HepG2 (cell line): Measurements from ENCODE around the gene TSTD1. TPM values are rescaled to one million over a fixed set of nuclear protein-coding genes. Genes with fewer than 3 reads are reported as not detected.

Source experiments
- ATF4 ChIP-seq, 2 experiments: fragments of 450-650 bp in 1 of 2; sonication (generic) in 1 of 2; formaldehyde crosslinking; IDR thresholded peaks; 2 replicates each; pipeline versions ENCODE4 v1.5.0 to v1.8.0; 2020 to 2022; ENCODE audit warnings: mild to moderate bottlenecking in 1 of 2, missing genetic modification reagents in 1 of 2
- CENPX ChIP-seq: sonication (generic); formaldehyde crosslinking; IDR thresholded peaks from 2 replicates; pipeline ENCODE4 v1.9.0; 2021; ENCODE audit warnings: mild to moderate bottlenecking, missing genetic modification reagents, moderate library complexity
- DMAP1 ChIP-seq: IDR thresholded peaks from 2 replicates; pipeline ENCODE4 v1.6.1; 2016
- FLYWCH1 ChIP-seq: sonication (generic); formaldehyde crosslinking; IDR thresholded peaks from 2 replicates; pipeline ENCODE4 v1.8.1; 2023; ENCODE audit warnings: mild to moderate bottlenecking, missing genetic modification reagents
- HNRNPL ChIP-seq: fragments of 200-400 bp; formaldehyde crosslinking; IDR thresholded peaks from 2 replicates; pipeline ENCODE4 v1.6.1; 2017; ENCODE audit warnings: mild to moderate bottlenecking, low read depth, low read length
- HOXD1 ChIP-seq: sonication (generic); formaldehyde crosslinking; IDR thresholded peaks from 2 replicates; pipeline ENCODE4 v1.5.0; 2020; ENCODE audit warnings: missing genetic modification reagents
- NCOR1 ChIP-seq: fragments of 200-600 bp; sonication (generic); IDR thresholded peaks from 2 replicates; pipeline ENCODE4 v1.7.0; 2017; ENCODE audit warnings: antibody characterized with exemption, low read length, borderline replicate concordance
- NFKB2 ChIP-seq: sonication (generic); formaldehyde crosslinking; IDR thresholded peaks from 2 replicates; pipeline ENCODE4 v1.4.0; 2020; ENCODE audit warnings: missing genetic modification reagents, borderline replicate concordance
- NPAS2 ChIP-seq: sonication (generic); formaldehyde crosslinking; IDR thresholded peaks from 2 replicates; pipeline ENCODE4 v1.8.0; 2022; ENCODE audit warnings: mild to moderate bottlenecking, missing genetic modification reagents, borderline replicate concordance
- NR1H2 ChIP-seq: sonication (generic); formaldehyde crosslinking; IDR thresholded peaks from 2 replicates; pipeline ENCODE4 v1.8.1; 2022; ENCODE audit warnings: low read depth, missing genetic modification reagents, borderline replicate concordance
- PHF8 ChIP-seq: sonication (generic); formaldehyde crosslinking; IDR thresholded peaks from 2 replicates; pipeline ENCODE4 v1.5.0; 2020; ENCODE audit warnings: missing genetic modification reagents
- RBFOX2 ChIP-seq: fragments of 200-400 bp; formaldehyde crosslinking; IDR thresholded peaks from 2 replicates; pipeline ENCODE4 v1.6.1; 2017; ENCODE audit warnings: low read depth, mild to moderate bottlenecking, low read length
- RCOR2 ChIP-seq: IDR thresholded peaks from 2 replicates; pipeline ENCODE4 v1.6.1; 2016; ENCODE audit warnings: missing biosample characterization, missing genetic modification reagents
- RELA ChIP-seq: sonication (generic); formaldehyde crosslinking; IDR thresholded peaks from 2 replicates; pipeline ENCODE4 v1.4.0; 2020; ENCODE audit warnings: missing genetic modification reagents
- SRSF4 ChIP-seq: fragments of 200-400 bp; formaldehyde crosslinking; IDR thresholded peaks from one replicate; pipeline ENCODE4 v1.6.1; 2018; ENCODE audit warnings: mild to moderate bottlenecking, low read depth, low read length, moderate library complexity; ENCODE audit not compliant: poor library complexity, severe bottlenecking
- TARDBP ChIP-seq: sonication (generic); formaldehyde crosslinking; IDR thresholded peaks from 2 replicates; pipeline ENCODE4 v1.8.0; 2022; ENCODE audit warnings: mild to moderate bottlenecking, missing genetic modification reagents
- ZBTB3 ChIP-seq: sonication (generic); formaldehyde crosslinking; IDR thresholded peaks from 2 replicates; pipeline ENCODE4 v1.4.0; 2020; ENCODE audit warnings: low read depth, mild to moderate bottlenecking, moderate library complexity, missing genetic modification reagents, borderline replicate concordance
- ZBTB44 ChIP-seq: sonication (generic); formaldehyde crosslinking; IDR thresholded peaks from 2 replicates; pipeline ENCODE4 v1.4.0; 2020; ENCODE audit warnings: missing genetic modification reagents
- ZFP36L2 ChIP-seq: sonication (generic); formaldehyde crosslinking; IDR thresholded peaks from 2 replicates; pipeline ENCODE4 v1.4.0; 2020; ENCODE audit warnings: missing genetic modification reagents
- ZFP62 ChIP-seq: sonication (generic); formaldehyde crosslinking; IDR thresholded peaks from 2 replicates; pipeline ENCODE4 v1.4.0; 2020; ENCODE audit warnings: missing genetic modification reagents
- ZKSCAN5 ChIP-seq: sonication (generic); formaldehyde crosslinking; IDR thresholded peaks from 2 replicates; pipeline ENCODE4 v1.5.1; 2020; ENCODE audit warnings: mild to moderate bottlenecking, missing genetic modification reagents
- ZKSCAN8 ChIP-seq: IDR thresholded peaks from 2 replicates; pipeline ENCODE4 v1.6.1; 2016; ENCODE audit warnings: borderline replicate concordance, missing genetic modification reagents, missing compliant biosample characterization
- ZNF331 ChIP-seq: sonication (generic); formaldehyde crosslinking; IDR thresholded peaks from 2 replicates; pipeline ENCODE4 v1.4.0; 2020; ENCODE audit warnings: missing genetic modification reagents
- ZNF556 ChIP-seq: sonication (generic); formaldehyde crosslinking; IDR thresholded peaks from 2 replicates; pipeline ENCODE4 v1.4.0; 2020; ENCODE audit warnings: mild to moderate bottlenecking, missing genetic modification reagents, borderline replicate concordance
- ZNF598 ChIP-seq: sonication (generic); formaldehyde crosslinking; IDR thresholded peaks from 2 replicates; pipeline ENCODE4 v1.5.1; 2020; ENCODE audit warnings: mild to moderate bottlenecking, missing genetic modification reagents, borderline replicate concordance
- ZNF678 ChIP-seq: sonication (generic); formaldehyde crosslinking; IDR thresholded peaks from 2 replicates; pipeline ENCODE4 v1.4.0; 2020; ENCODE audit warnings: mild to moderate bottlenecking, missing genetic modification reagents
- ZNF746 ChIP-seq: sonication (generic); formaldehyde crosslinking; IDR thresholded peaks from 2 replicates; pipeline ENCODE4 v1.8.0; 2022; ENCODE audit warnings: mild to moderate bottlenecking, missing genetic modification reagents
- polyA plus RNA-seq, 8 experiments: library from polyadenylated mRNA; depleted of rRNA in 3 of 8; stranded (reverse) in 7 of 8; unstranded in 1 of 8; fragments of >200 nt; fragmentation: Illumina TruSeq in 4 of 8; extraction: Trizol in 4 of 8; gene quantifications; 2 replicates each; pipeline versions ENCODE4 v1.2.1 to v1.2.3, GENCODE V29; 2011 to 2016; ENCODE audit warnings: low read depth in 4 of 8, missing spikeins in 1 of 8, mixed read lengths in 1 of 8; ENCODE audit not compliant: insufficient read depth in 1 of 8
- total RNA-seq, 5 experiments: library from RNA; depleted of rRNA; stranded (reverse); fragments of >200 nt; fragmentation: Illumina TruSeq; extraction: Trizol; gene quantifications; 2 replicates each; pipeline ENCODE4 v1.2.3, GENCODE V29; 2016; ENCODE audit warnings: low read depth in 1 of 5

Gene TSTD1
- total and polyA plus RNA-seq, 2 of the 13 experiments (the other 11 are each of a cell fraction or from before 2014, with no cell fraction given): 0.15 to 0.31 TPM

- TF ChIP-seq ZBTB44 (CRISPR knock-in tag) (no peak), FLYWCH1 (CRISPR knock-in tag) (no peak), SRSF4 (no peak), RELA (CRISPR knock-in tag) (no peak), NR1H2 (CRISPR knock-in tag) (no peak), RCOR2 (CRISPR knock-in tag) (no peak), PHF8 (CRISPR knock-in tag) (no peak; the same call in 1 of the 2 replicates), ZFP62 (CRISPR knock-in tag) (no peak), NPAS2 (CRISPR knock-in tag) (no peak), ZBTB3 (CRISPR knock-in tag) (no peak), NCOR1 (0 out of 2 replicates have a peak, but pooled peaks have one; percentile 24), HNRNPL (0 out of 2 replicates have a peak, but pooled peaks have one; percentile 56), ZKSCAN5 (CRISPR knock-in tag) (no peak), ZNF746 (CRISPR knock-in tag) (no peak), ZNF331 (CRISPR knock-in tag) (no peak), CENPX (CRISPR knock-in tag) (no peak), ATF4 (CRISPR knock-in tag; IDR thresholded peaks at IDR 0.05) (no peak), TARDBP (CRISPR knock-in tag) (no peak), ZNF556 (no peak), ZNF678 (CRISPR knock-in tag) (no peak), ZNF598 (no peak), NFKB2 (no peak; the same call in 1 of the 2 replicates), ZKSCAN8 (CRISPR knock-in tag) (no peak), HOXD1 (no peak), RBFOX2 (0 out of 2 replicates have a peak, but pooled peaks have one; percentile 14), DMAP1 (CRISPR knock-in tag) (peak; percentile 81; the same call in 1 of the 2 replicates), ZFP36L2 (CRISPR knock-in tag) (no peak)
These were observed 34.1 kb upstream of the TSTD1 start (continued) for GRCh38 chr1:161072751-161073449.
